SK-N-MC (cell line): ENCODE measurements around the gene UROD.
"Not testable (repeated sequence)": the region's sequence is repeated elsewhere in the genome, so short reads cannot be mapped to it uniquely, and the experiment has no call there.

Source experiments
- DNase-seq: peaks from one replicate; pipeline ENCODE4 v3.0.0-alpha.2; 2011; ENCODE audit warnings: low read depth, low spot score
- H3K27ac ChIP-seq: fragments of 200-600 bp; sonication (generic); 2 replicates; pipeline ENCODE4 v1.5.1; 2016; ENCODE audit warnings: mixed run types
- H3K36me3 ChIP-seq: fragments of 200-600 bp; sonication (generic); 2 replicates; pipeline ENCODE4 v1.6.1; 2017; ENCODE audit warnings: antibody characterized with exemption, low read length, mixed read lengths; ENCODE audit not compliant: insufficient read depth
- H3K4me3 ChIP-seq: fragments of 200-600 bp; sonication (generic); 2 replicates; pipeline ENCODE4 v1.5.1; 2016
- H3K9ac ChIP-seq: fragments of 200-600 bp; sonication (generic); 2 replicates; pipeline ENCODE4 v1.8.0; 2017; ENCODE audit warnings: mixed run types, mixed read lengths; ENCODE audit not compliant: insufficient read length
- H3K9me3 ChIP-seq: fragments of 200-600 bp; sonication (generic); 2 replicates; pipeline ENCODE4 v1.6.1; 2017; ENCODE audit warnings: low read depth, mild to moderate bottlenecking, antibody characterized with exemption, low read length, moderate library complexity, mixed read lengths
- EZH2 ChIP-seq: fragments of 200-600 bp; sonication (generic); IDR thresholded peaks from one replicate; pipeline ENCODE4 v1.6.1; 2017; ENCODE audit warnings: antibody characterized with exemption
- FOXP2 ChIP-seq: optimal IDR thresholded peaks from 2 replicates; pipeline ENCODE3; 2011; ENCODE audit warnings: mild to moderate bottlenecking, moderate library complexity; ENCODE audit not compliant: insufficient read depth; ENCODE audit errors: extremely low read length, control extremely low read depth
- POLR2AphosphoS5 ChIP-seq: IDR thresholded peaks from 2 replicates; pipeline ENCODE4 v1.6.1; 2012; ENCODE audit warnings: mild to moderate bottlenecking, low read depth, low read length, borderline replicate concordance

UROD gene

GRCh38 chr1:45044916-45045315 is 32.9 kb downstream of the UROD start:
- TF ChIP-seq POLR2AphosphoS5: no peak
- no peak for TF ChIP-seq EZH2
- TF ChIP-seq FOXP2: no peak
- Histone ChIP-seq H3K4me3 (no peak overlapping the region), H3K27ac (no peak overlapping the region), H3K36me3 (no peaks in the 10 kb centered on the region), H3K9me3 (no peaks in the 10 kb centered on the region), H3K9ac (no peak overlapping the region)
- no peak for DNase-seq

GRCh38 chr1:45047032-45047431 is 35.0 kb downstream of the UROD start:
- DNase-seq: no peak
- no peaks in the 10 kb centered on the region for H3K36me3 ChIP-seq
- H3K9me3 ChIP-seq: no peaks in the 10 kb centered on the region
- TF ChIP-seq EZH2 (no peak), POLR2AphosphoS5 (no peak), FOXP2 (no peak)
- H3K27ac ChIP-seq: no peak overlapping the region
- no peak overlapping the region for H3K9ac ChIP-seq
- no peak overlapping the region for H3K4me3 ChIP-seq

GRCh38 chr1:45051005-45051772 is 39.1 kb downstream of the UROD start:
- H3K9me3 ChIP-seq: no peaks in the 10 kb centered on the region
- H3K4me3 ChIP-seq: no peak overlapping the region
- H3K9ac ChIP-seq: no peak overlapping the region
- no peak for TF ChIP-seq FOXP2
- TF ChIP-seq POLR2AphosphoS5: no peak
- TF ChIP-seq EZH2: no peak
- no peak overlapping the region for H3K27ac ChIP-seq
- no peaks in the 10 kb centered on the region for H3K36me3 ChIP-seq
- no peak for DNase-seq

GRCh38 chr1:45057542-45057941 is 45.5 kb downstream of the UROD start:
- H3K27ac ChIP-seq: no peak overlapping the region
- no peaks in the 10 kb centered on the region for H3K9me3 ChIP-seq
- H3K4me3 ChIP-seq: no peak overlapping the region
- TF ChIP-seq FOXP2 (no peak), POLR2AphosphoS5 (no peak), EZH2 (no peak)
- no peaks in the 10 kb centered on the region for H3K36me3 ChIP-seq
- no peak overlapping the region for H3K9ac ChIP-seq
- DNase-seq: no peak

- DNase-seq: no peak
- Histone ChIP-seq H3K36me3 (no peaks in the 10 kb centered on the region), H3K9me3 (no peaks in the 10 kb centered on the region), H3K27ac (no peak overlapping the region), H3K4me3 (no peak overlapping the region), H3K9ac (no peak overlapping the region)
- no peak for TF ChIP-seq FOXP2
- TF ChIP-seq POLR2AphosphoS5: no peak
- no peak for TF ChIP-seq EZH2
Observed at GRCh38 chr1:45059829-45060228, 47.8 kb downstream of the UROD start.

- not testable (repeated sequence) for H3K9ac ChIP-seq
Observed at GRCh38 chr1:45062463-45062862, 50.4 kb downstream of the UROD start.

GRCh38 chr1:45065083-45065482 is 53.0 kb downstream of the UROD start:
- TF ChIP-seq POLR2AphosphoS5 (no peak), FOXP2 (no peak), EZH2 (no peak)
- Histone ChIP-seq H3K9ac (no peak overlapping the region), H3K4me3 (no peak overlapping the region), H3K9me3 (no peaks in the 10 kb centered on the region), H3K27ac (no peak overlapping the region), H3K36me3 (no peaks in the 10 kb centered on the region)
- no peak for DNase-seq

More at GRCh38 chr1:45062463-45062862, 50.4 kb downstream of the UROD start:
- not testable (repeated sequence) for H3K4me3 ChIP-seq, H3K36me3 ChIP-seq, H3K27ac ChIP-seq, H3K9me3 ChIP-seq, DNase-seq
